Neural progenitor cell (in vitro differentiated cells): ENCODE measurements around the gene SAG. TPM values are rescaled to one million over a fixed set of nuclear protein-coding genes. Genes with fewer than 3 reads are reported as not detected.

Experiments
- DNase-seq: peaks from one replicate; pipeline ENCODE4 v3.0.0-alpha.2; 2016; ENCODE audit warnings: low spot score
- H2AFZ ChIP-seq: fragments of 200-600 bp; sonication (generic); replicated peaks from 2 replicates; pipeline ENCODE4 v1.6.1; 2016; ENCODE audit warnings: antibody characterized with exemption
- H3F3A ChIP-seq: fragments of 200-600 bp; sonication (generic); 2 replicates; pipeline ENCODE4 v1.6.1; 2016; ENCODE audit warnings: antibody characterized with exemption, low read depth
- H3K27ac ChIP-seq: fragments of 200-600 bp; sonication (generic); 2 replicates; pipeline ENCODE4 v1.5.1; 2016; ENCODE audit warnings: mild to moderate bottlenecking
- H3K27me3 ChIP-seq: fragments of 200-600 bp; sonication (generic); 2 replicates; pipeline ENCODE4 v1.6.1; 2016; ENCODE audit warnings: mild to moderate bottlenecking, moderate library complexity
- H3K36me3 ChIP-seq: fragments of 200-600 bp; sonication (generic); 2 replicates; pipeline ENCODE4 v1.5.1; 2016
- H3K4me1 ChIP-seq: fragments of 200-600 bp; sonication (generic); 2 replicates; pipeline ENCODE4 v1.6.1; 2016; ENCODE audit warnings: mixed run types
- H3K4me2 ChIP-seq: fragments of 200-600 bp; sonication (generic); 2 replicates; pipeline ENCODE4 v1.6.1; 2016
- H3K4me3 ChIP-seq: fragments of 200-600 bp; sonication (generic); 2 replicates; pipeline ENCODE4 v1.5.1; 2016
- H3K79me2 ChIP-seq: fragments of 200-600 bp; sonication (generic); 2 replicates; pipeline ENCODE4 v1.6.1; 2016; ENCODE audit warnings: low read depth
- H3K9ac ChIP-seq: fragments of 200-600 bp; sonication (generic); 2 replicates; pipeline ENCODE4 v1.6.1; 2016
- H3K9me3 ChIP-seq: fragments of 200-600 bp; sonication (generic); 2 replicates; pipeline ENCODE4 v1.5.1; 2016; ENCODE audit warnings: low read depth
- H4K20me1 ChIP-seq: fragments of 200-600 bp; sonication (generic); 2 replicates; pipeline ENCODE4 v1.6.1; 2016; ENCODE audit warnings: low read depth
- H3K27ac Mint-ChIP-seq: 3 replicates; pipeline ENCODE4 v1.8.0; 2021; ENCODE audit warnings: mixed read lengths
- H3K27me3 Mint-ChIP-seq: 2 replicates; pipeline ENCODE4 v1.8.0; 2022; ENCODE audit warnings: low read depth, mild to moderate bottlenecking, inconsistent platforms, moderate library complexity, mixed read lengths; ENCODE audit not compliant: insufficient read depth
- H3K36me3 Mint-ChIP-seq: 3 replicates; pipeline ENCODE4 v1.8.0; 2021; ENCODE audit warnings: mixed read lengths
- H3K4me1 Mint-ChIP-seq: 3 replicates; pipeline ENCODE4 v1.8.0; 2021; ENCODE audit warnings: mixed read lengths
- H3K4me3 Mint-ChIP-seq: 3 replicates; pipeline ENCODE4 v1.8.0; 2021; ENCODE audit warnings: mild to moderate bottlenecking, moderate library complexity, mixed read lengths
- H3K9me3 Mint-ChIP-seq: 3 replicates; pipeline ENCODE4 v1.8.0; 2020; ENCODE audit warnings: mixed read lengths
- EZH2 ChIP-seq: fragments of 200-600 bp; sonication (generic); IDR thresholded peaks from 2 replicates; pipeline ENCODE4 v1.6.1; 2017; ENCODE audit warnings: antibody characterized with exemption, mild to moderate bottlenecking, moderate library complexity
- EZH2phosphoT487 ChIP-seq: fragments of 200-600 bp; sonication (generic); IDR thresholded peaks from 2 replicates; pipeline ENCODE4 v1.6.1; 2017; ENCODE audit warnings: antibody characterized with exemption
- total RNA-seq: library from RNA; depleted of rRNA; stranded (reverse); fragments of >200 nt; gene quantifications from 2 replicates; pipeline ENCODE4 v1.2.3, GENCODE V29; 2015; ENCODE audit warnings: low replicate concordance
- TF ChIP-seq, protein P1 (sequence below): fragments of 200-600 bp; sonication (generic); IDR thresholded peaks from 2 replicates; pipeline ENCODE4 v1.5.1; 2017; ENCODE audit warnings: antibody characterized with exemption, mild to moderate bottlenecking

The SAG gene
- total RNA-seq, 1 donor from 2014 or later: not detected

DNA sequence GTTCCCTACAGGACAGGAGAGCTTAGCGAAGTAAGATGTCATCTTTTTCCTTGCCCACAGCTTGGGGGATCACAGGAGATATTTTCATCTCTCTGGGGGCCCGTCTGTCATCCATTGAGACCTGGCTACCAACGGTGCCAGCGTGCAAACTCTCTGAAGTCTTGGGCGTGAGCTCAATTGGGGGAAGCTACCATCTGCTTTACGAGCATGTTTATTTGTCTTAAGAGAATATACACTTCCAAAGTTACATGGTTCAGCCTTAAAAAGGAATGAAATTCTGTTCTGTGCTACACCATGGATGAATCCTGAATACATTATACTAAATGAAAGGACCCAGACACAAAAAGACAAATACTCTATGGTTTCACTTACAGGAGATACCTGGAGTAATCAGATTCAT, 13.6 kb downstream of the SAG start:
- Histone ChIP-seq H3K27me3 (peaks cover 82% of the 10 kb centered on the region), H3K4me2 (no peak overlapping the region), H3K27ac (no peak overlapping the region), H2AFZ (no peak overlapping the region), H3K4me3 (no peak overlapping the region), H3F3A (no peaks in the 10 kb centered on the region), H3K4me1 (no peaks in the 10 kb centered on the region), H4K20me1 (no peaks in the 10 kb centered on the region), H3K9ac (no peak overlapping the region), H3K79me2 (no peaks in the 10 kb centered on the region), H3K36me3 (no peaks in the 10 kb centered on the region), H3K9me3 (no peaks in the 10 kb centered on the region)
- Mint-ChIP-seq H3K4me3 (no peak overlapping the region), H3K4me1 (peaks cover 13% of the 10 kb centered on the region), H3K27me3 (peaks cover 23% of the 10 kb centered on the region), H3K27ac (no peak overlapping the region), H3K9me3 (no peaks in the 10 kb centered on the region), H3K36me3 (no peaks in the 10 kb centered on the region)
- TF ChIP-seq, protein P1, sequence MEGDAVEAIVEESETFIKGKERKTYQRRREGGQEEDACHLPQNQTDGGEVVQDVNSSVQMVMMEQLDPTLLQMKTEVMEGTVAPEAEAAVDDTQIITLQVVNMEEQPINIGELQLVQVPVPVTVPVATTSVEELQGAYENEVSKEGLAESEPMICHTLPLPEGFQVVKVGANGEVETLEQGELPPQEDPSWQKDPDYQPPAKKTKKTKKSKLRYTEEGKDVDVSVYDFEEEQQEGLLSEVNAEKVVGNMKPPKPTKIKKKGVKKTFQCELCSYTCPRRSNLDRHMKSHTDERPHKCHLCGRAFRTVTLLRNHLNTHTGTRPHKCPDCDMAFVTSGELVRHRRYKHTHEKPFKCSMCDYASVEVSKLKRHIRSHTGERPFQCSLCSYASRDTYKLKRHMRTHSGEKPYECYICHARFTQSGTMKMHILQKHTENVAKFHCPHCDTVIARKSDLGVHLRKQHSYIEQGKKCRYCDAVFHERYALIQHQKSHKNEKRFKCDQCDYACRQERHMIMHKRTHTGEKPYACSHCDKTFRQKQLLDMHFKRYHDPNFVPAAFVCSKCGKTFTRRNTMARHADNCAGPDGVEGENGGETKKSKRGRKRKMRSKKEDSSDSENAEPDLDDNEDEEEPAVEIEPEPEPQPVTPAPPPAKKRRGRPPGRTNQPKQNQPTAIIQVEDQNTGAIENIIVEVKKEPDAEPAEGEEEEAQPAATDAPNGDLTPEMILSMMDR: no peak
- no peak for TF ChIP-seq EZH2phosphoT487
- DNase-seq: no peak

DNA sequence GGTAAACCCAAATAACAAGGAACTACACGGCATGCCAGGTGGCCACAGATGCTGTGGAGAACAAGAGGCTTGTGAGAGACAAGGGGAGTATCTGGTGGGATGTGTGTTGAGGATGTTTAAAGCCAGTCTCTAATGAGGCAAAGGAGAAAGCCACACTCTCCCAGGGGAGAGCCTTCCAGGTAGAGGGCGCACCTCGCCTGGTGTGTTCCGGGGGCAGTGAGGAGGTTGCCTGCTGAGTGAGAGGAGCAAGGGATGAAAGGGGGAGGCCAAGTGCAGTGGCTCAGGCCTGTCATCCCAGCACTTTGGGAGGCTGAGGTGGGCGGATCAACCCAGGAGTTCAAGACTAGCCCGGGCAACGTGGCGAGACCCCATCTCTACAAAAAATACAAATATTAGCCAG, 16.2 kb downstream of the SAG start:
- Histone ChIP-seq H3K27ac (no peak overlapping the region), H4K20me1 (peaks cover 2% of the 10 kb centered on the region), H3K36me3 (no peaks in the 10 kb centered on the region), H3K9ac (no peak overlapping the region), H3K4me3 (no peak overlapping the region), H3F3A (no peaks in the 10 kb centered on the region), H3K4me1 (no peaks in the 10 kb centered on the region), H3K27me3 (peaks cover 99% of the 10 kb centered on the region), H3K9me3 (no peaks in the 10 kb centered on the region), H3K79me2 (no peaks in the 10 kb centered on the region), H3K4me2 (no peak overlapping the region), H2AFZ (no peak overlapping the region)
- TF ChIP-seq EZH2 (no peak), EZH2phosphoT487 (no peak)
- TF ChIP-seq, protein P1: no peak
- Mint-ChIP-seq H3K27ac (no peak overlapping the region), H3K27me3 (peaks cover 25% of the 10 kb centered on the region), H3K4me1 (peaks cover 13% of the 10 kb centered on the region), H3K36me3 (no peaks in the 10 kb centered on the region), H3K9me3 (no peaks in the 10 kb centered on the region), H3K4me3 (peak overlapping the region; percentile 30)
- DNase-seq: no peak

DNA sequence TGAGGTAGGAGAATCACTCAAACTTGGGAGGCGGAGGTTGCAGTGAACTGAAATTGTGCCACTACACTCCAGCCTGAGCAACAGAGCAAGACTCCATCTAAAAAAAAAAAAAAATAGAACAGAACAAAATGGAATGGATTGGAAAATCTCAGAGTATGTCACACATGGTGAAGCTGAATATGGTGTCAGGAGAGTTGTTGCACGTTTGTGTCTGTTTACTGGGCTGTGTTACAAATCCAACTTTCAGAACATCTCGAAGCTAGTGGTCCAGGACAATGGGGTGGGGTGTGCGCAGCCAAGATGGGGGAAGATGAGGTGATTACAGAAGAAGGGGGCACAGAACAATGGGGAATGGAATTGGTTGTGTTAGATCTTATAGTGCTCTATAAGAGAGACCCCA, 17.6 kb downstream of the SAG start:
- H3K9me3 ChIP-seq: no peaks in the 10 kb centered on the region
- no peaks in the 10 kb centered on the region for H3K36me3 ChIP-seq
- peaks cover 33% of the 10 kb centered on the region for H3K27me3 Mint-ChIP-seq
- no peak overlapping the region for H3K4me3 Mint-ChIP-seq
- H3K4me3 ChIP-seq: no peak overlapping the region
- no peaks in the 10 kb centered on the region for H3K9me3 Mint-ChIP-seq
- no peak overlapping the region for H3K9ac ChIP-seq
- DNase-seq: no peak
- peaks cover 99% of the 10 kb centered on the region for H3K27me3 ChIP-seq
- TF ChIP-seq, protein P1: no peak
- no peak for TF ChIP-seq EZH2
- TF ChIP-seq EZH2phosphoT487: no peak
- H3K79me2 ChIP-seq: no peaks in the 10 kb centered on the region
- no peak overlapping the region for H3K27ac Mint-ChIP-seq
- H3K4me2 ChIP-seq: no peak overlapping the region
- H3K4me1 ChIP-seq: no peaks in the 10 kb centered on the region
- H2AFZ ChIP-seq: no peak overlapping the region
- peaks cover 16% of the 10 kb centered on the region for H3K4me1 Mint-ChIP-seq
- no peak overlapping the region for H3K27ac ChIP-seq
- H3K36me3 Mint-ChIP-seq: no peaks in the 10 kb centered on the region
- no peaks in the 10 kb centered on the region for H3F3A ChIP-seq
- H4K20me1 ChIP-seq: peaks cover 9% of the 10 kb centered on the region
